ENCODE results near the gene RAB40B.

The RAB40B gene

DNA sequence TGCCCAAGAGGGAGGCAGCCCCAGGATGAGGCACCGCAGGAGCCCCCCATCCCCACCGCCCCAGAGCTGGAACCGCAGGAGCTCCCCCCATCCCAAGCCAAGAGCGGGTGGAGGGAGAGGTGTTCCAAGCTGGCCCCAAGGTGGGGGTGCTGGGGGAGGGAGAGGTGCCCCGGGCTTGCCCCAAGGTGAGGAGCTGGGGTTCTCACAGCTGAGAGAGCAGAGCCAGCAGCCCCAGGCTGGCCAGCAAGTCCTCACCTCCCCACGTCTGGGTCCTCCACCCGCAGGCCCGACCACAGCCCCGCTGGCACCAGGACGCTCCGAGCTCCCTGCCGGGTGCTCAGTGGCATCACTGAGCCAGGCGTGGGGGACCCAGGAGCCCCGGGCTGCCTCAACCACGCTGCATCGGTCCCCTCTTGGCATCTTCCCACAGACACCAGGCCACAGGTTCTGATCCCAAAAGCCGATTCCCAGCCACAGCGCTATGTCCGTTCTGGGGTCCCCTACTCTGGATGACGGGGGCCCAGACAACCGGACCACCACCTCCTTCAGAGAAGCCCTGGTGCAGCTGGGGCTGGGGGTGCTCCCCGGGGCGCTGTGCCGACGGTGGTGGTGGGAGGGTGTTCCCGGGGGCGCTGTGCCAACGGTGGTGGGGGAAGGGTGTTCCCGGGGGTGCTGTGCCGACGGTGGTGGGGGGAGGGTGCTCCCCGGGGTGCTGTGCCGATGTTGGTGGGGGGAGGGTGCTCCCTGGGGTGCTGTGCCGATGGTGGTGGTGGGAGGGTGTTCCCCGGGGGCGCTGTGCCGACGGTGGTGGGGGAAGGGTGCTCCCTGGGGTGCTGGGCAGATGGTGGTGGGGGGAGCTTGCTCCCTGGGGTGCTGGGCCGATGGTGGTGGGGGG, 34.9 kb downstream of the RAB40B start:
- Histone ChIP-seq H3K4me1 (ENCODE audit: control insufficient read depth, insufficient read depth, low read length) (no peaks in the 10 kb centered on the region), H3K4me3 (ENCODE audit: low read depth, low read length) (no peak overlapping the region), H3K36me3 (ENCODE audit: control insufficient read depth in 2 of 2, insufficient read depth in 1 of 2, low read length in 2 of 2) (peaks cover 0 to 23% of the 10 kb centered on the region in 2 experiments; a peak in 1 of 3 replicates), H3K27ac (ENCODE audit: extremely low read depth, low read depth, low read length) (no peak overlapping the region), H3K9me3 (ENCODE audit: control insufficient read depth, insufficient read depth, low read depth, low read length) (no peaks in the 10 kb centered on the region)
- TF ChIP-seq ZNF391 (tag by site-specific recombination; IDR thresholded peaks at IDR 0.05; ENCODE audit: borderline replicate concordance, low read depth) (no peak), KLF10 (tag by site-specific recombination; IDR thresholded peaks at IDR 0.05) (no peak), ZNF670 (tag by site-specific recombination; IDR thresholded peaks at IDR 0.05; ENCODE audit: low read depth) (no peak), ZNF596 (tag by site-specific recombination; IDR thresholded peaks at IDR 0.05) (no peak), ZNF423 (tag by site-specific recombination; IDR thresholded peaks at IDR 0.05) (no peak), ZNF10 (tag by site-specific recombination; IDR thresholded peaks at IDR 0.05) (no peak), ZNF473 (tag by site-specific recombination; IDR thresholded peaks at IDR 0.05) (no peak), KLF16 (tag by site-specific recombination; IDR thresholded peaks at IDR 0.05) (no peak), ZNF184 (tag by site-specific recombination; IDR thresholded peaks at IDR 0.05) (no peak), ZNF664 (tag by site-specific recombination; IDR thresholded peaks at IDR 0.05) (no peak), ZBTB7A (tag by site-specific recombination; IDR thresholded peaks at IDR 0.05; ENCODE audit: low read depth) (no peak), SCRT1 (tag by site-specific recombination; IDR thresholded peaks at IDR 0.05; ENCODE audit: borderline replicate concordance) (no peak), ZNF621 (tag by site-specific recombination; IDR thresholded peaks at IDR 0.05) (no peak)
- TF ChIP-seq, protein P1, sequence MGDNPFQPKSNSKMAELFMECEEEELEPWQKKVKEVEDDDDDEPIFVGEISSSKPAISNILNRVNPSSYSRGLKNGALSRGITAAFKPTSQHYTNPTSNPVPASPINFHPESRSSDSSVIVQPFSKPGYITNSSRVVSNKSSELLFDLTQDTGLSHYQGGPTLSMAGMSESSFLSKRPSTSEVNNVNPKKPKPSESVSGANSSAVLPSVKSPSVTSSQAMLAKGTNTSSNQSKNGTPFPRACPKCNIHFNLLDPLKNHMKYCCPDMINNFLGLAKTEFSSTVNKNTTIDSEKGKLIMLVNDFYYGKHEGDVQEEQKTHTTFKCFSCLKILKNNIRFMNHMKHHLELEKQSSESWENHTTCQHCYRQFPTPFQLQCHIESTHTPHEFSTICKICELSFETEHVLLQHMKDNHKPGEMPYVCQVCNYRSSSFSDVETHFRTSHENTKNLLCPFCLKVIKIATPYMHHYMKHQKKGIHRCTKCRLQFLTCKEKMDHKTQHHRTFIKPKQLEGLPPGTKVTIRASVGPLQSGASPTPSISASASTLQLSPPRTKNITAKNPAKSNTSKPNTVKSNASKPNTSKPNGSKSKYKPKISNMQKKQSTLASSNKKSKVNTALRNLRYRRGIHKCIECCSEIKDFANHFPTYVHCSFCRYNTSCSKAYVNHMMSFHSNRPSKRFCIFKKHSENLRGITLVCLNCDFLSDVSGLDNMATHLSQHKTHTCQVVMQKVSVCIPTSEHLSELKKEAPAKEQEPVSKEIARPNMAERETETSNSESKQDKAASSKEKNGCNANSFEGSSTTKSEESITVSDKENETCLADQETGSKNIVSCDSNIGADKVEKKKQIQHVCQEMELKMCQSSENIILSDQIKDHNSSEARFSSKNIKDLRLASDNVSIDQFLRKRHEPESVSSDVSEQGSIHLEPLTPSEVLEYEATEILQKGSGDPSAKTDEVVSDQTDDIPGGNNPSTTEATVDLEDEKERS (tag by site-specific recombination; IDR thresholded peaks at IDR 0.05): no peak
- TF ChIP-seq, protein P2, sequence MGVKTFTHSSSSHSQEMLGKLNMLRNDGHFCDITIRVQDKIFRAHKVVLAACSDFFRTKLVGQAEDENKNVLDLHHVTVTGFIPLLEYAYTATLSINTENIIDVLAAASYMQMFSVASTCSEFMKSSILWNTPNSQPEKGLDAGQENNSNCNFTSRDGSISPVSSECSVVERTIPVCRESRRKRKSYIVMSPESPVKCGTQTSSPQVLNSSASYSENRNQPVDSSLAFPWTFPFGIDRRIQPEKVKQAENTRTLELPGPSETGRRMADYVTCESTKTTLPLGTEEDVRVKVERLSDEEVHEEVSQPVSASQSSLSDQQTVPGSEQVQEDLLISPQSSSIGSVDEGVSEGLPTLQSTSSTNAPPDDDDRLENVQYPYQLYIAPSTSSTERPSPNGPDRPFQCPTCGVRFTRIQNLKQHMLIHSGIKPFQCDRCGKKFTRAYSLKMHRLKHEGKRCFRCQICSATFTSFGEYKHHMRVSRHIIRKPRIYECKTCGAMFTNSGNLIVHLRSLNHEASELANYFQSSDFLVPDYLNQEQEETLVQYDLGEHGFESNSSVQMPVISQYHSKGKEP (tag by site-specific recombination; IDR thresholded peaks at IDR 0.05): no peak
- TF ChIP-seq, protein P3, sequence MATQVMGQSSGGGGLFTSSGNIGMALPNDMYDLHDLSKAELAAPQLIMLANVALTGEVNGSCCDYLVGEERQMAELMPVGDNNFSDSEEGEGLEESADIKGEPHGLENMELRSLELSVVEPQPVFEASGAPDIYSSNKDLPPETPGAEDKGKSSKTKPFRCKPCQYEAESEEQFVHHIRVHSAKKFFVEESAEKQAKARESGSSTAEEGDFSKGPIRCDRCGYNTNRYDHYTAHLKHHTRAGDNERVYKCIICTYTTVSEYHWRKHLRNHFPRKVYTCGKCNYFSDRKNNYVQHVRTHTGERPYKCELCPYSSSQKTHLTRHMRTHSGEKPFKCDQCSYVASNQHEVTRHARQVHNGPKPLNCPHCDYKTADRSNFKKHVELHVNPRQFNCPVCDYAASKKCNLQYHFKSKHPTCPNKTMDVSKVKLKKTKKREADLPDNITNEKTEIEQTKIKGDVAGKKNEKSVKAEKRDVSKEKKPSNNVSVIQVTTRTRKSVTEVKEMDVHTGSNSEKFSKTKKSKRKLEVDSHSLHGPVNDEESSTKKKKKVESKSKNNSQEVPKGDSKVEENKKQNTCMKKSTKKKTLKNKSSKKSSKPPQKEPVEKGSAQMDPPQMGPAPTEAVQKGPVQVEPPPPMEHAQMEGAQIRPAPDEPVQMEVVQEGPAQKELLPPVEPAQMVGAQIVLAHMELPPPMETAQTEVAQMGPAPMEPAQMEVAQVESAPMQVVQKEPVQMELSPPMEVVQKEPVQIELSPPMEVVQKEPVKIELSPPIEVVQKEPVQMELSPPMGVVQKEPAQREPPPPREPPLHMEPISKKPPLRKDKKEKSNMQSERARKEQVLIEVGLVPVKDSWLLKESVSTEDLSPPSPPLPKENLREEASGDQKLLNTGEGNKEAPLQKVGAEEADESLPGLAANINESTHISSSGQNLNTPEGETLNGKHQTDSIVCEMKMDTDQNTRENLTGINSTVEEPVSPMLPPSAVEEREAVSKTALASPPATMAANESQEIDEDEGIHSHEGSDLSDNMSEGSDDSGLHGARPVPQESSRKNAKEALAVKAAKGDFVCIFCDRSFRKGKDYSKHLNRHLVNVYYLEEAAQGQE (tag by site-specific recombination; IDR thresholded peaks at IDR 0.05): no peak
- TF ChIP-seq, protein P4, sequence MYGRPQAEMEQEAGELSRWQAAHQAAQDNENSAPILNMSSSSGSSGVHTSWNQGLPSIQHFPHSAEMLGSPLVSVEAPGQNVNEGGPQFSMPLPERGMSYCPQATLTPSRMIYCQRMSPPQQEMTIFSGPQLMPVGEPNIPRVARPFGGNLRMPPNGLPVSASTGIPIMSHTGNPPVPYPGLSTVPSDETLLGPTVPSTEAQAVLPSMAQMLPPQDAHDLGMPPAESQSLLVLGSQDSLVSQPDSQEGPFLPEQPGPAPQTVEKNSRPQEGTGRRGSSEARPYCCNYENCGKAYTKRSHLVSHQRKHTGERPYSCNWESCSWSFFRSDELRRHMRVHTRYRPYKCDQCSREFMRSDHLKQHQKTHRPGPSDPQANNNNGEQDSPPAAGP (tag by site-specific recombination; IDR thresholded peaks at IDR 0.05): no peak
- TF ChIP-seq, protein P5, sequence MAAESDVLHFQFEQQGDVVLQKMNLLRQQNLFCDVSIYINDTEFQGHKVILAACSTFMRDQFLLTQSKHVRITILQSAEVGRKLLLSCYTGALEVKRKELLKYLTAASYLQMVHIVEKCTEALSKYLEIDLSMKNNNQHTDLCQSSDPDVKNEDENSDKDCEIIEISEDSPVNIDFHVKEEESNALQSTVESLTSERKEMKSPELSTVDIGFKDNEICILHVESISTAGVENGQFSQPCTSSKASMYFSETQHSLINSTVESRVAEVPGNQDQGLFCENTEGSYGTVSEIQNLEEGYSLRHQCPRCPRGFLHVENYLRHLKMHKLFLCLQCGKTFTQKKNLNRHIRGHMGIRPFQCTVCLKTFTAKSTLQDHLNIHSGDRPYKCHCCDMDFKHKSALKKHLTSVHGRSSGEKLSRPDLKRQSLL (tag by site-specific recombination; IDR thresholded peaks at IDR 0.05): no peak
- CTCF ChIA-PET: interaction anchor here (0.7 kb wide), 1 partner anchor 430 kb away, joined by 3 read pairs; no protein-coding TSS in a partner anchor
- POLR2A ChIA-PET: no interaction called here
